ENCODE measurements around the gene ETV3L.
"Not testable (repeated sequence)": the region's sequence is repeated elsewhere in the genome, so short reads cannot be mapped to it uniquely, and the experiment has no call there.

The ETV3L gene

GRCh38 chr1:157069601-157070000 is 30.0 kb downstream of the ETV3L start:
- DNase-seq, result no peak

GRCh38 chr1:157059241-157059640 is 40.4 kb downstream of the ETV3L start:
- DNase-seq, result not testable (repeated sequence)

GRCh38 chr1:157056269-157056668 is 43.3 kb downstream of the ETV3L start:
- no peak for DNase-seq

- not testable (repeated sequence) for DNase-seq
Observed at GRCh38 chr1:157055729-157056128, 43.9 kb downstream of the ETV3L start.

GRCh38 chr1:157050836-157051235 is 48.8 kb downstream of the ETV3L start:
- DNase-seq, result no peak

- DNase-seq, result peak; percentile 6
Observed at GRCh38 chr1:157047062-157047410, 52.6 kb downstream of the ETV3L start.

- peak; percentile 78 for DNase-seq
Observed at GRCh38 chr1:157045250-157046218, 54.1 kb downstream of the ETV3L start, which contains the start of gene ARHGEF11. Gene ARHGEF11 (minus strand): TSS chr1:157045742. CDS start chr1:157044330, 1,412 bp downstream.

GRCh38 chr1:157044326-157044725 is 55.3 kb downstream of the ETV3L start:
- DNase-seq, result no peak

GRCh38 chr1:157043685-157044084 is 55.9 kb downstream of the ETV3L start:
- DNase-seq, result no peak

- no peak for DNase-seq
Observed at GRCh38 chr1:157042846-157043245, 56.8 kb downstream of the ETV3L start.
